ENCODE measurements around the gene YY1AP1.
"Not testable (repeated sequence)": the region's sequence is repeated elsewhere in the genome, so short reads cannot be mapped to it uniquely, and the experiment has no call there.

DNA sequence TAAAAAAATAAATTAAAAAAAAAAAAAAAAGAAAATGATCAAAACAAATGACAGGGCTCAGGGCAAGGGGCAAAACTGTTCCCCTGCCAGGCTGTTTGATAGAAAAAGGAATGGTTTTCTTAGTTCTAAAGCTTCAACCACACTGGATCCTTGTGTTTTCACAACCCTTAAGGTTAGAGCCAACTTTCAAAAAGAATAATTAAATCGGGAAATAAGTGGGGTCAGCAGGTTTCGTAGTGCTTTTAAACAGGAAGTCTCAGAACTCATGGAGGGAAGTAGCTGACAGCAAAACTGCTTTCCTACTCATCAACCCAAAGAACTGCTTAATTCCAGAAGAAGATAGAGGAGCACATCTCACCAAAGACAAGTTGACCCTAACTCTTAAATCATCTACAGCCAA lies 13.1 kb upstream of the YY1AP1 start:
- TF ChIP-seq POLR2A (IDR thresholded peaks at IDR 0.05; ENCODE audit: extremely low read depth, insufficient read length); CTCF (IDR thresholded peaks at IDR 0.05; ENCODE audit: low read depth, low read length): not testable (repeated sequence)
